EL (cell line): ENCODE data around the gene UNC5B.

Source experiments
- DNase-seq: peaks from one replicate; pipeline ENCODE4 v3.0.0-alpha.2; 2016

Gene UNC5B

DNA sequence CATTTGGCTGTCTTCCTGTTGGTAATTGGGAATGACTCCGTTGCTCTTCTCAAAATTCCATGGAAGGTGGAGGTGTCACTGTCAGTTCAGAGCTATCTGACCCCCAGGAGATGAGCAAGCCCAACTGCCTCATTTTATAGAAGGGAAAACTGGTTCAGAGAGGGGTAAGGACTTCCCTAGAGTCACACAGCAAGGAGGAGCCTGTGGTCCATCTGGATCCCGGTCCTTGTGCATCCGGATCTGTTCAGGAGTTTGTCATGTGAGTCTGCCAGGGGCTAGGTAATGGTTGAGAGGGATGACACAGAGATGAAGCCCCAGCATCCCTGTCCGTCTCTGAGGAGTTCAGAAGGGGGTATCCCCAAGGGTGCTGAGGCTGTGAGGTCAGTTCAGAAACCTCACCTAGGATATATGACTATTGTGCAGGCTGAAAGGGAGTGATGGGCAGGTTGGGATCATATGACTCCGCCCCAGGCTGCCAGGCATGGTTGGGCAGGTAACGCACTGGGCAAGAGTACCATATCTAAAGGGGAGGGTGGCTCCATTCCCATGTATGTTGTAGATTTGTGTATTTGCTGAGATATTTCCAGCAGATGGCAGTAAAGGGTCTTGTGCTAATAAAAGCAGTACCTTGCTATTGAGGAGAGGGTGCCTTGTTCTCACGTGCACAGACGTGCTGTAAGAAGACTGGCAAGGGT is 90.7 kb downstream of the UNC5B start:
- DNase-seq, result peak; percentile 48

DNA sequence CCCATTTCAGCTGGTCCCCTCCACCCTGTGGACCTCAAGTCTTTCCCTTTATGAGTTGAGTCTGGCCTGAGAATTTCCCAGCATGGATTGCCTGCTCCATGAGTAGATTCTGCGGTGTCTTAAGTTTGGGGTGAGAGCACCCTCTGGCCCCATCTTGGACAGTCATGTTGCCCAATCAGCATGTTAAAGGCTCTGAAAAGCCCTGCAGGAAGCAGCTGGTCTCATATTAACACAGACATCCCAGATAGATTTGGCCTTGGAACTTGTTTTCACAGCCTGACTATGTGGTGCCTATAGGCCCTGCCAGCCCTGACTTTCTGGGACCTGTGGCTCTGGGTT is 91.2 kb downstream of the UNC5B start:
- DNase-seq, result no peak

DNA sequence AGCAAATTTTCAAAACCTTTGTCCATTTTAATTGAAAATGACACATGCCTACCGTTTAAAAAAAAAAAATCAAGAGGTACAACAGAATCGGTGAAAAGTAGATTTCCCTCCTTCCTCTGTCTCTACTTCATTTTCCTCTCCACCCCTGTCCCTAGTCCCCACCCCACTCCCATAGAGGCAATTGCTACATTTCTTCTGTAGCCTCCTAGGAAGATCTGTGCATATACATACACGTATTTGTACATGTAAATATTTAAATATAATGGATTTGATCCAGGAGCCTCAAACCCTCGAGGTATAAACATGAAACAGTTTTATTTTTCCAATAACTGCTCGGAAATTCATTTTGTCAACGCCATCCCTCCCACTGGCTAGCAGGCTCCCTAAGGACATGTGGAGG is 92.5 kb downstream of the UNC5B start:
- no peak for DNase-seq

DNA sequence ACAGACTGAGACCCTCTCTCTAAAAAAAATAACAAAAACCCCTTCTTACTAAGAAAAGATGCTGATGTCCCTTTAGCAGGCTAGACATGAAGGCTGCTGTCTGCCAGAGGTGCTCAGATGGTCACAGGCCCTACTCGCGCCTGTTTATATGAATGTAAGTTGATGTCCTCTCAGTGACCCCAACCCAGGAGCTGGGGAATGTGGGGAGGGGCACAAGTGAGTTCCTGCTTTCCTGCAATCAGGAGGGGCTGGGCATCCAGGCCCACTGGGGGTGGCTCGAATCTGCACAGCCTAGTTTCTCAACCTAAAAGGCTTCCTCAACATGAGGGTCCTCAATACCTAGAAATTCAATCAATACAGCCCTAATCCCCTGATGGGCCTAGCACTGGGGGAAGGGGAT is 94.6 kb downstream of the UNC5B start:
- DNase-seq, result no peak

DNA sequence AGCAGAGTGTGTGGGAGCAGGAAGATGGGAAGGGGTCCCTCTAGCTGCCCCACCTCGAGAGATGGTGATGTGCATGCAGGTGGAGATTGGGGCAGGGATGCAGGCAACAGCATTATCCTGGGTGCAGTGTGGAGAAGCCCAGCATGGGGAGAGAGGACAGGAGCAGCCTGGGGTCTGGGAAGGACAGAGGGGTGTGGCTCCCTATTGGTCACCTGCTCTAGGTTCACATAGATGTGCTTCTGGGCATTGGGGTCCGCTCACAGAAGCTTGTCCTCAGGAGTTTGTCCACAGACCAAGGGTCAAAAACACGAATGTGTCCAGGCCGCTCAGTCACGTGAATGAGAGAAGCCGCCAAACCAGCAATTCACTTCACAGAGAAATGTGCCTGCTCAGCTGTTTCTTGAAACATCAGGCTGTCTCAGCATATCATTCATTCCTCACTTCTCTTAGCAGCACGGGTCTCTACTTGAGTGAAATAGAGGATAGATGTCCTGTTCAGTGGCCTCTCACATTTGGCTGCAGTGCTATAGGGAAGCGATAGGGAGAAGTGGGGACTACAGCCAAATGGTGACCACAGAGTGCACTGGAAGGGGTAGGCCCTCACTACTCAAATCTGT is 95.2 kb downstream of the UNC5B start:
- DNase-seq, result no peak

DNA sequence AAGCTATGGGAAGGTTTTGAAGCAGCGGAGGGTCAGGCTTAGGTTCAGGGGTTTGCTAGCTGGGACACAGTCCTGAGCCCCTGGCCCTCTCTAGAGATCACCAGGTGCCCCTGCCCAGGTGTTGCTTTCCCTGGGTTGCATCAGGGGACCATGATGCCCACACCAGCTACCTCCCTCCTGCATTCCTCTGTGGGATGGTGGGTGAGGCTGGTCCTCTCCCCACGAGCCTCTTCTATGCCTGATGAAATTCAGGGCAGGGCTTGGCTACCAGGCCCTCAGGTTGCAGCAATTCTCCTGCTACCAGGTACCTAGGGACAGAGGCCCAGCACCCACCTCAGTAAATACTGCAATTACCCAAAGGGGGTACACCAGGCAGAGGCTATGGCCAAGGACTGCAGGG is 95.9 kb downstream of the UNC5B start:
- DNase-seq, result no peak

DNA sequence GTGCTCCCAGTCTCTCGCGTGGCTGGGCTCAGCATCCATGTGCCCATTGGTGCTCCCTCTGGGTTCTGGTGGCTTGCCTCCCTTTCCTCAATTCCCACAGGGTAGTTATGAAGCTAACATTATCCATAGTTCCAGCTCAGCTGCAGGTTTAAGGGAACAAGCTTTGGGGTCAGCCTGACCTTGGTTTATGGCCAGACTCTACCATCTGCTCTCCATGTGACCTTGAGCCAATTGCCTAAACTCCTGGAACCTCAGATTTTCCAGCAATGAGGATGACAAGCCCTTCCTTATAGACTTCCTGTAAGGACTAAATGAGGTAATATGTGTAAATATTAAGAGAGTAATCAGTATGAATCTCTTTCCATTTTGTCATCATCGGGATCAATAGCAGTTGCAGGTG is 96.6 kb downstream of the UNC5B start:
- DNase-seq, result no peak

DNA sequence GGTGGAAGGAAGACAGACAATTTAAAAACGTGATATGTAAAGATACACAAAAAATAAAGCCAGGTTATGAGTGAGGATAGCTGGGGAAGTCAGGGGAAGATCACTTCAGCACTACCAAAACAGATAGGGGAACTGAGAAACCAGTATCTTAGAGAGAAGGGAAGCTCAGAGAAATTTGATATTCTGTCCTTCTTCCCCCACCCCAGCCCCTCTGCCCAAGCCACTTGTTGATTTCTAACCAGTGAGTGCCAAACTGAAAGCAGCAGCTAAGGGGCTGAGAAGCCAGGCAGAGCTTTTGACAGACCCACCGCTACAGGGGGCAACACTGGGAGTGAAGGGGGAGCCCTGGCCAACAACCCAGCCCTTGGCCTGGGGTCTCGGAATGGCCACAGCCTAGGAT is 97.5 kb downstream of the UNC5B start:
- DNase-seq, result no peak

DNA sequence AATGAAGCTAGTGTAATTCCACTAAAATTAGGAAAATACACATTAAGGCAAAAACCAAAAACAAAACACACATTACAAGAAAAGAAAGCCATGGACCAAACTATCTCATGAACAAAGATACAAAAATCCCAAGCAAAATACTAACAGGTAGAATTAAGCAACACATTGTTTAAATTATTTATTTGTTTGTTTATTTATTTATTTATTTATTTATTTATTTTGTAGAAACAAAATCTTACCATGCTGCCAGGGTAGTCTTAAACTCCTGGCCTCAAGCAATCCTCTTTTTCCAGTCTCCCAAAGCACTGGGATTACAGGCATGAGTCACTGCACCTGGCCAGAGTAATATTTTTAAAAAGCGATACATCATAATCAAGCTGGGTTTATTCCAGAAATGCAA is 99.8 kb downstream of the UNC5B start:
- DNase-seq, result no peak

DNA sequence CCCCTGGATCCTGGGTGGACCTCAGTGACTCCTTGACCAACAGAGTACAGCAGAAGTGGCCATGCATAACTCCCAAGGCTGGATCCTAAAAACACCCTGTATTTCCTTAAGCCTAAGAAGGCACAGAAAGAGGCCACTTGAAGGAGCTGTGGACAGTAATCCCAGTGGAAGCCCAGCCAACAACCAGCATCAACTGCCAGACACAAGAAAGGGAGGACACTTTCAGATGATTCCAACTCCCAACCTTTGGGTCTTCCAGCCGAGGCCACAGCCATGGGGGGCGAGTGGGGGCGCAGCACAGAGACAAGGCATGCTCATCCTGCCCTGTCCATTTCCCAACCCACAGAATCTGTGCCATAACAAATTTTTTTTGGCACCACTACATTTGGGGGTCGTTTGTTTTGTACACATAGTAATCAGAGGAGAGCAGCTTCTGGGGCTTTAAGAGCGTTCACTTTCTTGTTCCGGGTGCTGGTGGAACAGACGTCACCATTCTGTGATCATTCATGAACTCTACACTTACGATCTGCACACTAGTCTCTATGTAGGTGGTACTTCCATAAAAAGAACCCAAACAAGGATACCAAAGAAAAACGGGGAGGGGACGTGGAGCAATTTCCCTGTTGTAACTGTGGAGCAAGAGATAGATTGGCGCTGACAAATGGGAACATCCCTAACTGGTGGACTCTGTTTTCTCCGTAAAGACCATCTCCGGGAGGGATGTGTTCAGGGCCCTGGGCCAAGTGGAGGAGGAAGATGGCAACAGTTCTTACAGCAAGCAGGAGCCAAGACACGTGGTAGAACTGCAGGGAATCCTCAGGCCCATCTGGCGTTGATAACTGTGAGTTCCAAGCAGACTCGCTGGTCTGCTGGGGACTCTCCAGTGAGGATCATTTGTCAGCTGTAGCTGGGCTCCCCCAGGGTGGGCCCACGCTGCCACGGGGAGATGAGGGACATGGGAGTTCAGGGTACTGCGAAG is 100.7 kb downstream of the UNC5B start:
- peak; percentile 5 for DNase-seq

DNA sequence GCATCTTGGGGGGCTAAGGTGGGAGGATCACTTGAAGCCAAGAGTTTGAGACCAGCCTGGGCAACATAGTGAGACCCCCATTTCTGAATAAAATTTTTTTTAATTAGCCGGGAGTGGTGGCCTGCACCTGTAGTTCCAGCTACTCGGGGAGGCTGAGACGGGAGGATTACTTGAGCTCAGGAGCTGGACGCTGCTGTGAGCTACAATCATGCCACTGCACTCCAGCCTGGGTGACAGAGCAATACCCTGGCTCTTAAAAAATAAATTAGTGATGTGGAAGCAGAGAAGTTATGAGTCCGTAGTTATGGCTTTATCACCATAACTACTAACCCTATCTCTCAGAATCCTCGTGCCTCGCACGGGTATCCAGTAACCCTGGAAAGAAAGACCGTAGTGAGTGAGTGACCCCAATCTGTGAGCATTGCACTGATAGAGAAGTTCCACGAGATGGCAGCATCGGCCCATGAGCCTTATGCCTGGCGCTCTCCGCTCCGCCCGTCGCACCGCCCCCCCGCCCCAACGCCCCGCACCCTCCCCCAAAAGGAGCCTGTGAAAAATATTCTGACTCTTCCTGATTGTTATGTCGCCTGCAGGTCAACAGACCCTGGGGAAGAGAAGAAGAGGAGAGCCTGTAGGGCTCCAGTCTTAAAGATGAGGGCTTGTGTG is 101.8 kb downstream of the UNC5B start:
- peak; percentile 50 for DNase-seq

DNA sequence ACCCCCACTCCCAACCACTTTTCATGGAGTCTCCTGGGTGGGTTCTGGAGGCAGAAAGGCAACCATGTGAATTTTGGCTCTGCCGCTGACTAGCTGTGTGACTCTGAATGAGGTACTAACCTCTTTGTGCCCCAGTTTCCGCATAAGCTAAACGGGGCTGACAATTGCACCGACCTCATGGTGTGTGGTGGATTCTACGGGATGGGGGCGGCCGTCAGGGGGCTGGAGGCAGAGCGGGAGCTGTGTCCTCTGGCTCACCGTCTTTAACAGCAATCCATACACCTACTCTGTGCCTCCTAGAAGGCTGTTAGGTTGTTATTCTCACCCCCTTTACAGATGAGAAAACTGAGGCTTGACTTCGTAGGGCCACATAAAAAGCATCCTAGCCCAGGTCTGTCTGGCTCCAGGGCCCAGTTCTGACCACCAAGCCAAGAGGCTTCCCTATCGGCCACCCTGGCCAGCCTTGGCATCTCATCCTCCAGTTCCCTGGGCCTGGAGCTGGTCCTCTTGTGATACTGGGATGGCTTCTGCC is 102.4 kb downstream of the UNC5B start:
- no peak for DNase-seq

DNA sequence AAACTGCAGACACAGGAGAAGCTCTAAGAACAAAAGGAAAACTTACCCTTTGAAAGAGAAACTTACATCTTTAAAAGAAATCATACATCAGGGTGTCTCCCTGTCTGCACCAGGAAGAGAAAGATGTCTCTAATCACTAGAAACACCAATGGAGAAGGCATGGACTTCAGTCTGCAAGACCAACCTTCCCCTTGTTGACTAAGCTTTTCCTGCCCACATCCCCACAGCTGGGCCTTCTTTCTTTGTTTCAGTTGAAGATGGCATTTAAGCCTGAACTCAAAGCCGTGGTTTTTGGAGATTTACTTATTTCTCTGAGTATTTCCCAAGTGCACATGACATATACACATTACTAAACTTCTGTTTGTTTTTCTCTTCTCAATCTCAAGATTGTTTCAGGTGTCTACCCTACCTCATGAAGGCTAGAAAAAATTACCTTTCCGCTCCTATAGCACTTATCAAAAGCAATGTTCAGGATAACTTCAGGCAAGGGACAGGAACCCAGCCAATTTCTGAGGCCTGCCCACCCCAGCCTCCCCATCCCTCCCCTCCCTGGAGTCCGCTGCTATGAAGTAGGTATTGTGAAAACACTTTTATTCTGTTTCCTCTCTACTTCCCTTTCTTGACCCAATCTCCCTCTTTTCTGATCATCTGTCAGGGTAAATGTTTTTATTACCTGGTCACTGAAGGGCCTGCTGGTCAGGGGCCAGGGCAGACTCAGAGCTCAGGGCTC is 103.9 kb downstream of the UNC5B start:
- DNase-seq, result no peak

DNA sequence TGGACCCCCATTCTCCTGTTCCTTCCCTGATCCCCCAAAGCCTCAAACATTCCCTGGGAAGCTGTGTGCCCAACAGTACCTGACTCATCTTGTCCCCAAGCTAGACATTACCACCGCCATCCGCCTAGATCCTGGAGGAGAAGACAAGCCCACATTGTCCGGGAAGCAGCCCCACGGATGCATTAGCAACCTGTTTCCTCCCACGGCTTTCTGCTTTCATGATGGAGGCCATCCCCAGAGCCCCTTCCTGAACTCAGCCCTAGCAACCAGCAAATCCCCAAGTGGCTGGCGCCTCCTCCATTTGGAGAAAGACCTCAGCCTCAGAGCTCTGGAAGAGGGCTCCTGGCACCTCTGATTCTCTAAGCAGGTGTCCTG is 104.4 kb downstream of the UNC5B start:
- DNase-seq, result no peak

DNA sequence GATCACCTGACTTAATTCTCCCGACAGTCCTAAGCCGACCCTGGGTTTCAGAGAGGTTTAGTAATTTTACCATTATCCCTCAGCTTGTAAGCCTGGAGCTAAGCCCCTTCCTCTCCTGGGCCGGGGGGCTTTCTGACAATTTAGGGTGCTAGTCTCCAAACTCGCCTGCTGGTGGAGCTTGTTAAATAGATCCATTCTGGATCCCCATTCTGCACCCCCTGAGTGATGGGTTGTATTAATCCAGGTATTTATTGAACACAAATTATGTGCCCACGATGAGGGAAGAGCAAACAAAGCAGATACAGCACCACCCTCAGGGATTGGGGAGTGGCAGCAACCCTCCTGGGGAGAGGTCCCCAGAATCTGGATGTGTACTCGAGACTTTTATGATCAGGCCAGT is 105.4 kb downstream of the UNC5B start:
- no peak for DNase-seq

DNA sequence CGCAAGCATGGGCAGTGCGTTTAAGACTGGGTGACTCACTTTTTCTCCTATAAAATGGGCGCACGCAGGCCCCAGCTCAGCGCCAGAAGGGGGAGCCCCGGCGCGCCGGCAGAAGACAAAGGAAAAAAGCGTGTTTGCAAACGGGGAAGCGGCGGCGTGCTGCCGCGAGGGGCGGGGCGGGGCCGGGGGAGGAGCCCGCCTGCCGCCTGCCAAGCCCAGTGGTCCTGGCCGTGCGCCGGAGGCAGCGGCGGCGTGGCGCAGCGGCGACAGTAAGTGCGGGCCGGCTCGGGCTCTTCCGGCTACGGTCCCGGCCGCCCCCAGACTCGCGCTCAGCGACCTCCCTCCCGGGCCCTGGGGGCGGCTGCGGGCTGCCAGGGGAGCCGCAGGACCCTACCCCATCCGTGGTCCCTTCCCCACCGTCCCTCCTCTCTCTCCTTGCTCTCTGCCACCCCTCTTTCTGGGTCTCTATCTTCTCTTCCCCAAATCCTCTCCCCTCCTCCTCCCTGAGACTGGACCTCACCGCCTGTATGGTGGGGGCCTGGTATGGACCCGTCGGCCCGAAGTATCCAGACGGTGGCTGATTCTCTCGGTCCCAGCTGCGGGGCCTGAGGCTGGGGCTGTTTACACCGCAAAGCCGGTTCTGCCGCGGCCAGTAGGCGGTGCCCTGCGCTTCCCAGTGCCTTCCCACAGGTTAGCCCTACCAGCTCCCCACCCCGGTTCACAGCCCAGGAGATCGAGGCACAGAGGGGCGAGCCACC is 106.9 kb downstream of the UNC5B start, which contains the start of gene SLC29A3:
SLC29A3 (plus strand) TSS at position 218 of the 758 bp plus-strand sequence; CDS start at position 269, 51 bp downstream.
- peak; percentile 81 for DNase-seq

DNA sequence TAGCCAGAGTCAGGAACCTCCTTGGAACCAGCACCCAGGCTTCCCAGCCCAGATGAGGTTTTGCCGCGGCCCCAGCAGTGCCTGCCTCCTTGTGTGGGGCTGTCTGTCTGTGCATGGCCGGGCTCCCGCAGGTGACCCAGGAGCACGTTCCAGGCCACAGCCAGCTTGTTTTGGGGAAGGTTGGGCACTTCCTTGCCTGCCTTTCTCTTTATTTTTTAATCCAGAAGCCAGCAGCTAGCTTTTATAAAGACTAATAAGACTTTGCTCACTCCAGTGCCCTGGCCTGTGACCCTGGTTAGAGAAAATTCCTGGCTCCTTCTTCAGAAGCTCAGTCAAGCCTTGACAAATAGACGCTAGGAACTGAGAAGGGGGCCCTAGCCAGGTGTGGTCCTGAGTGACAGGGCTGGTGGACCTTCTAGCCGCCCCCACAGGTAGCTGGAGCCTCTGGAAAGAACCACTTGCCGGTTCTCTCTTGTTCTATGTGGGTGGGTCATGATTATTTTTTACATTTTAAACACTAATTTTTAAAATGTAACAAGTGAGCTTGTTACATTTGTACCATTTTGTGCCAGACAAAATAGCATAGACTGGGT is 107.5 kb downstream of the UNC5B start:
- no peak for DNase-seq

DNA sequence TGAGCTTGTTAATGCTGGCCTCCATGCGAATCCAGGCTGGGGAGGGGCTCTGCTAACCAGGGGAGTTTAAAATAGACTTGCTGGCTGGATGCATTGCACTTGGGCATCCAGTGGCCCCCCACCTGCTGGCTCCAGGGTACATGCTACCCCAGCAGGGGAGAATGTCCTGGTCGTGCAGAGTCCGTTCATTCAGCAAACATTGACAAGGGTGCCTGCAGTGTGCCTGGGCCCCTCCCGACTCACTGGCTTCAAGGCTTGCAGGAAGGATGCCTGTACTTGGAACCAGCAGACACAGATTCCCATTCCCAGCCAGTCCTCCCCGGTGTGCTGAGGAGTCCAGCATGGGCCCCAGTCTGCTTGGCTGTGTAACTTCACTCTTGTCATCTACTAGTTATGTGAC is 108.2 kb downstream of the UNC5B start:
- DNase-seq, result no peak

DNA sequence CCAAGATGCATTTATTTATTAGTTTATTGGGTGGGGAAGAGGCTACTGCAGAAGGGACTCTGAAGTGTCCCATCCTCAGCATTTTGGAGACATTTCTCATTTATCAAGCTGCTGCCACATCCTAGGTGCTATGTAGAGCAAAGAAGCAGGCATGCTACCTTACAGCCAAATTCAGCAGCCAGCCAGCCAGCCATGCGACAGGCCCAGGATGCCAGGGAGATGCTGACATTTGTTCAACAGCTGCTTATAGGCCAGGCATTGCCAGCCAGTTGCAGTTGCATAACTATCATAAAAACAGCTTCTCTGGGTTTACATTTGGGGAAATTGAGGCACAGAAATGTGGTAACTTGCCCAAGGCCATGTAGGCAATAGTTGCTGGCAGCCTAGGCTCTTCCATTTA is 109.0 kb downstream of the UNC5B start:
- DNase-seq, result no peak

DNA sequence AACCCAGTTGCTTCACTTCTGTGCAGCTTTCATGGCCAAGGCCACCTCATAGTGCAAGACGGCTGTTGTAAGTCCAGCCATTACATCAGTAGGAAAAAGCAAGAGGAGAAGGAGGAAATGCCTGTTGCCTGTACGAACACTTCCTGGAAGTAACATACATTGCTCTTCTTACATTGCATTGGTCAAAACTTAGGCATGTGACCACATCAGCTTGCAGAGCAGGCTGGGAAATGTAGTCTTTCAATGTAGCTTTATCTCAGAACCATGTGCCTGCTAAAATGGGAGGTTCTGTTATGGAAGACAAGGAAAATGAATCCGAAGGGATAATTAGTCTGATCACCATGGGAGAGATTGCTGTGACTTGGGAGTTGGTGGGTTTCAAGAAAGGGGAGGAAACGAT is 111.0 kb downstream of the UNC5B start:
- peak; percentile 23 for DNase-seq

DNA sequence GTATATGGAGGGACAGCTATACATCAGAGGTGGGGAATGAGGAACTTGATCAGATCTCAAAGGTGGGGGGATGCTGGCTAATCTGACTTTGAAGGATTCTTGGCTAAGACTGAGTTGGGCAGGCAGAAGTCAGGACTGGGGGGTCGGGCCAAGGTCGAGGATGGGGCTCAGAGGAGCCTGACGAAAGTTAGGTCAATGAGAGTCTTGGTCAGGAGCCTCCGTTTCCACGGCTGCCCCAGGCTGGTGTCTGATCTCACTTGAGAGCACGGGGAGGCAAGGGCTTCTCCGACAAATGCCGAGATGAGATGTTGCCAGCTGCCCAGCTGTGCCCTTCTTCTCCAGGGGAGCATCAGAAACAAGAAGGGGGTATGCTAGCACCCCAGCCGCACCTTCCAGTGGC is 112.4 kb downstream of the UNC5B start:
- DNase-seq, result no peak
